ENCODE results near the gene PGM1. TPM values are rescaled to one million over a fixed set of nuclear protein-coding genes. Genes with fewer than 3 reads are reported as not detected.

PGM1 gene
- total and polyA plus RNA-seq, 4 experiments from 2014 or later, result 18.8 to 48.3 (median 26.6) TPM

GRCh38 chr1:63638471-63638870 lies 45.3 kb downstream of the PGM1 start:
- no peak overlapping the region for H3K27ac Mint-ChIP-seq

GRCh38 chr1:63638875-63639274 lies 45.7 kb downstream of the PGM1 start:
- Mint-ChIP-seq H3K27ac (peak overlapping the region in 2 of 7 donors; percentile 31 to 48), H3K36me3 (peaks cover 84 to 85% of the 10 kb centered on the region in 2 donors), H3K4me3 (no peak overlapping the region), H3K4me1 (no peaks in the 10 kb centered on the region), H3K27me3 (no peaks in the 10 kb centered on the region), H3K9me3 (no peaks in the 10 kb centered on the region)
- ChIA-PET POLR2A (ENCODE audit: partially characterized antibody) (no interaction called here), CTCF (ENCODE audit: partially characterized antibody) (no interaction called here)
- no peak overlapping the region for H3K4me3 ChIP-seq (ENCODE audit: low read length in 2 of 2)
- peaks cover 16% of the 10 kb centered on the region for H3K36me3 ChIP-seq (ENCODE audit: insufficient read depth, low read length)
- intact Hi-C loops (cut with micrococcal nuclease), result no loop called here
- no peak for DNase-seq
- H3K4me1 ChIP-seq (ENCODE audit: insufficient read depth, low read length), result no peaks in the 10 kb centered on the region
- H3K27ac ChIP-seq (ENCODE audit: low read depth, low read length), result no peak overlapping the region
- H3K9me3 ChIP-seq (ENCODE audit: control insufficient read depth in 1 of 2, low read length in 2 of 2), result no peaks in the 10 kb centered on the region
- no peaks in the 10 kb centered on the region for H3K27me3 ChIP-seq (ENCODE audit: insufficient read depth, low read length)

More at GRCh38 chr1:63638471-63638870, 45.3 kb downstream of the PGM1 start:
- Histone ChIP-seq H3K36me3 (ENCODE audit: insufficient read depth, low read length) (peaks cover 16% of the 10 kb centered on the region), H3K4me1 (ENCODE audit: insufficient read depth, low read length) (no peaks in the 10 kb centered on the region), H3K27ac (ENCODE audit: low read depth, low read length) (no peak overlapping the region), H3K27me3 (ENCODE audit: insufficient read depth, low read length) (no peaks in the 10 kb centered on the region), H3K9me3 (ENCODE audit: control insufficient read depth in 1 of 2, low read length in 2 of 2) (no peaks in the 10 kb centered on the region), H3K4me3 (ENCODE audit: low read length in 2 of 2) (no peak overlapping the region)
- no peak for DNase-seq
- POLR2A ChIA-PET (ENCODE audit: partially characterized antibody), result no interaction called here
- Mint-ChIP-seq H3K27me3 (no peaks in the 10 kb centered on the region), H3K4me3 (no peak overlapping the region), H3K36me3 (peaks cover 81 to 84% of the 10 kb centered on the region in 2 donors), H3K9me3 (no peaks in the 10 kb centered on the region), H3K4me1 (no peaks in the 10 kb centered on the region)
- CTCF ChIA-PET (ENCODE audit: partially characterized antibody), result no interaction called here
- intact Hi-C loops (cut with micrococcal nuclease), result no loop called here

- POLR2A ChIA-PET (ENCODE audit: partially characterized antibody), result no interaction called here
- H3K27me3 ChIP-seq (ENCODE audit: insufficient read depth, low read length), result no peaks in the 10 kb centered on the region
- peaks cover 4% of the 10 kb centered on the region for H3K36me3 ChIP-seq (ENCODE audit: insufficient read depth, low read length)
- H3K27ac Mint-ChIP-seq, result peak overlapping the region in 1 of 7 donors; percentile 4
- H3K27me3 Mint-ChIP-seq, result no peaks in the 10 kb centered on the region
- H3K36me3 Mint-ChIP-seq, result peaks cover 71 to 72% of the 10 kb centered on the region in 2 donors
- CTCF ChIA-PET (ENCODE audit: partially characterized antibody), result interaction anchor here (0.5 kb wide), 1 partner anchor 25 kb away, joined by 3 read pairs; no protein-coding TSS in a partner anchor
- DNase-seq, result no peak
- no peak overlapping the region for H3K4me3 ChIP-seq (ENCODE audit: low read length in 2 of 2)
- H3K4me1 ChIP-seq (ENCODE audit: insufficient read depth, low read length), result no peaks in the 10 kb centered on the region
- peaks cover 0 to 3% (median 0%) of the 10 kb centered on the region in 4 donors for H3K4me1 Mint-ChIP-seq
- no peaks in the 10 kb centered on the region for H3K9me3 ChIP-seq (ENCODE audit: control insufficient read depth in 1 of 2, low read length in 2 of 2)
- intact Hi-C loops (cut with micrococcal nuclease), result no loop called here
- H3K27ac ChIP-seq (ENCODE audit: low read depth, low read length), result no peak overlapping the region
- H3K9me3 Mint-ChIP-seq, result no peaks in the 10 kb centered on the region
- no peak overlapping the region for H3K4me3 Mint-ChIP-seq
Observed at GRCh38 chr1:63640633-63641567, 47.7 kb downstream of the PGM1 start.

DNA sequence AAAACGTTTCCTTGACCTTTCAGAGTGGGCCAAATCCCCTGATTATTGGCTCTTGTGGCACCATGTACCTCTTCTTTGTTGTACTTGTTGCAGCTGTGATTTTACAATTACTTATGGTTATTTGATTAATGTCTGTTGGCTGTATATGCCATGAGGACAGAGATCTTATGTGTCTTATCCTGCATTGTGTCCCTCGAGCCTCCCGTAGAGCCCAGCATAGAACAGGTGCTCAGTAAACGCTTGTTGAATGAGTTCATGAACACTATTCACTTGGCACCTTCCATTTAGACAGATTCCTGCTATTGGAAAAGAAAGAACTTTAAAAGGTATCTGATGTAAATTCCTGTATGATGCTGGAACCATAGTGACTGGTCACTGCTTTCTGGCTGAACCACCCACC lies 48.4 kb downstream of the PGM1 start:
- Mint-ChIP-seq H3K4me3 (no peak overlapping the region), H3K36me3 (peaks cover 66 to 68% of the 10 kb centered on the region in 2 donors), H3K4me1 (peaks cover 0 to 6% (median 0%) of the 10 kb centered on the region in 4 donors), H3K9me3 (no peaks in the 10 kb centered on the region), H3K27ac (no peak overlapping the region), H3K27me3 (no peaks in the 10 kb centered on the region)
- no peaks in the 10 kb centered on the region for H3K9me3 ChIP-seq (ENCODE audit: control insufficient read depth in 1 of 2, low read length in 2 of 2)
- no peak for DNase-seq
- intact Hi-C loops (cut with micrococcal nuclease), result no loop called here
- no peaks in the 10 kb centered on the region for H3K4me1 ChIP-seq (ENCODE audit: insufficient read depth, low read length)
- ChIA-PET POLR2A (ENCODE audit: partially characterized antibody) (no interaction called here), CTCF (ENCODE audit: partially characterized antibody) (interaction anchor here (0.5 kb wide), 1 partner anchor 26 kb away, joined by 3 read pairs; no protein-coding TSS in a partner anchor)
- no peak overlapping the region for H3K4me3 ChIP-seq (ENCODE audit: low read length in 2 of 2)
- H3K36me3 ChIP-seq (ENCODE audit: insufficient read depth, low read length), result peaks cover 4% of the 10 kb centered on the region
- no peaks in the 10 kb centered on the region for H3K27me3 ChIP-seq (ENCODE audit: insufficient read depth, low read length)
- no peak overlapping the region for H3K27ac ChIP-seq (ENCODE audit: low read depth, low read length)

DNA sequence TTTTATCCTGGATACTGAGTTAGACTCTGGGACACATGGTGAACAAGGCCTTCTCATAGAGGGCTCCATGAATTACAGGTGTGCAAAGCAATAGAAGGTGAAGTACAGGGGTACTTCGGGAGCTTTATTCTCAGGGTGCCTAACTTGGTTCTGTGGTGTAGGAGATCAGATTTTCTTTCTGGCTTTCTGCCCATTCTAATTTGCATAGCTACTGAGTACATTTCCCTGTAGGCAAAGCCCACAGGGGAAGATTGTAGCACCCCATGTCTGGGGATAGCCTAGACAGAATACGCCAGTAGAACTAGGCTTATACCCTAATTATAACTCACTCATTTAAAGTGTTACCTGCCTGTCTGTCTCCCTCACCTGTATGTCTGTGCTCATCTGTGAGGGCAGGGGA lies 49.7 kb downstream of the PGM1 start:
- ChIA-PET POLR2A (ENCODE audit: partially characterized antibody) (no interaction called here), CTCF (ENCODE audit: partially characterized antibody) (no interaction called here)
- H3K4me3 Mint-ChIP-seq, result no peak overlapping the region

GRCh38 chr1:63643517-63643916 lies 50.3 kb downstream of the PGM1 start:
- no peak for DNase-seq
- no peaks in the 10 kb centered on the region for H3K27me3 ChIP-seq (ENCODE audit: insufficient read depth, low read length)
- no peaks in the 10 kb centered on the region for H3K9me3 ChIP-seq (ENCODE audit: control insufficient read depth in 1 of 2, low read length in 2 of 2)
- peaks cover 3% of the 10 kb centered on the region for H3K36me3 ChIP-seq (ENCODE audit: insufficient read depth, low read length)
- Mint-ChIP-seq H3K27ac (peak overlapping the region in 3 of 7 donors; percentile 24 to 69 (median 25)), H3K36me3 (peaks cover 53 to 57% of the 10 kb centered on the region in 2 donors), H3K9me3 (no peaks in the 10 kb centered on the region), H3K4me3 (no peak overlapping the region), H3K4me1 (peaks cover 0 to 12% (median 0%) of the 10 kb centered on the region in 4 donors), H3K27me3 (no peaks in the 10 kb centered on the region)
- H3K4me1 ChIP-seq (ENCODE audit: insufficient read depth, low read length), result no peaks in the 10 kb centered on the region
- no peak overlapping the region for H3K27ac ChIP-seq (ENCODE audit: low read depth, low read length)
- ChIA-PET POLR2A (ENCODE audit: partially characterized antibody) (no interaction called here), CTCF (ENCODE audit: partially characterized antibody) (interaction anchor here (1.1 kb wide), 1 partner anchor 603 kb away, joined by 3 read pairs; no protein-coding TSS in a partner anchor)
- H3K4me3 ChIP-seq (ENCODE audit: low read length in 2 of 2), result no peak overlapping the region
- intact Hi-C loops (cut with micrococcal nuclease), result no loop called here

More for the DNA sequence above, 49.7 kb downstream of the PGM1 start:
- Histone ChIP-seq H3K27me3 (ENCODE audit: insufficient read depth, low read length) (no peaks in the 10 kb centered on the region), H3K9me3 (ENCODE audit: control insufficient read depth in 1 of 2, low read length in 2 of 2) (no peaks in the 10 kb centered on the region), H3K36me3 (ENCODE audit: insufficient read depth, low read length) (peaks cover 4% of the 10 kb centered on the region), H3K4me1 (ENCODE audit: insufficient read depth, low read length) (no peaks in the 10 kb centered on the region), H3K4me3 (ENCODE audit: low read length in 2 of 2) (no peak overlapping the region), H3K27ac (ENCODE audit: low read depth, low read length) (no peak overlapping the region)
- DNase-seq, result no peak
- Mint-ChIP-seq H3K27me3 (no peaks in the 10 kb centered on the region), H3K4me1 (peaks cover 0 to 7% (median 0%) of the 10 kb centered on the region in 4 donors), H3K9me3 (no peaks in the 10 kb centered on the region), H3K27ac (no peak overlapping the region), H3K36me3 (peaks cover 54 to 57% of the 10 kb centered on the region in 2 donors)
- intact Hi-C loops (cut with micrococcal nuclease), result no loop called here

DNA sequence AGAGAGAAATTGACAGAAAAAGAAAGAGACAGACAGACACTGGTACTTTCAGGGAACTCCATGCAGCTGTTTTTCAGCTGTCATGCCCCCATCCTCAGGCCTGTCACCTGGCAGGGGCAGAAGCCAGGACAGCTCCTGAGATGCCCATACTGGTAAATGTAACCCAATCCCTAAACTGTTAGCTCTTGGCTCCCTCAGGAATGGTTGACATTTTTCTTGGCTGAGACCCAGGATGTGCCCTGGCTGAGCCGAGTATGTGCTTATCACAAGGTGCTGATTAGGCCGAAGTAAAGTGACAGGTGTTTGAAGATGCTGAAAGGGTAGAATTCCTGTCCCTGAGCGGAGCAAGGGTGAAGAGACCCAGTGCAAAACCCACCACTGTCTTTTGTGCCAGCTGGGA lies 50.7 kb downstream of the PGM1 start:
- no peaks in the 10 kb centered on the region for H3K36me3 ChIP-seq (ENCODE audit: insufficient read depth, low read length)
- no peaks in the 10 kb centered on the region for H3K9me3 ChIP-seq (ENCODE audit: control insufficient read depth in 1 of 2, low read length in 2 of 2)
- no peak overlapping the region for H3K27ac ChIP-seq (ENCODE audit: low read depth, low read length)
- H3K4me3 ChIP-seq (ENCODE audit: low read length in 2 of 2), result no peak overlapping the region
- DNase-seq, result no peak
- H3K36me3 Mint-ChIP-seq, result peaks cover 49 to 53% of the 10 kb centered on the region in 2 donors
- peak overlapping the region in 1 of 7 donors; percentile 69 for H3K27ac Mint-ChIP-seq
- intact Hi-C loops (cut with micrococcal nuclease), result no loop called here
- ChIA-PET POLR2A (ENCODE audit: partially characterized antibody) (no interaction called here), CTCF (ENCODE audit: partially characterized antibody) (interaction anchor here (1.1 kb wide), 1 partner anchor 602 kb away, joined by 3 read pairs; no protein-coding TSS in a partner anchor)
- H3K27me3 Mint-ChIP-seq, result no peaks in the 10 kb centered on the region
- no peak overlapping the region for H3K4me3 Mint-ChIP-seq
- no peaks in the 10 kb centered on the region for H3K9me3 Mint-ChIP-seq
- H3K4me1 Mint-ChIP-seq, result peaks cover 0 to 12% (median 0%) of the 10 kb centered on the region in 4 donors
- H3K4me1 ChIP-seq (ENCODE audit: insufficient read depth, low read length), result no peaks in the 10 kb centered on the region
- no peaks in the 10 kb centered on the region for H3K27me3 ChIP-seq (ENCODE audit: insufficient read depth, low read length)

All from CD4-positive, alpha-beta memory T cell (primary cell).